ENCODE data around the gene SMIM5. TPM values are rescaled to one million over a fixed set of nuclear protein-coding genes. Genes with fewer than 3 reads are reported as not detected.

SMIM5 gene
- polyA plus RNA-seq, 1 experiment = not detected

DNA sequence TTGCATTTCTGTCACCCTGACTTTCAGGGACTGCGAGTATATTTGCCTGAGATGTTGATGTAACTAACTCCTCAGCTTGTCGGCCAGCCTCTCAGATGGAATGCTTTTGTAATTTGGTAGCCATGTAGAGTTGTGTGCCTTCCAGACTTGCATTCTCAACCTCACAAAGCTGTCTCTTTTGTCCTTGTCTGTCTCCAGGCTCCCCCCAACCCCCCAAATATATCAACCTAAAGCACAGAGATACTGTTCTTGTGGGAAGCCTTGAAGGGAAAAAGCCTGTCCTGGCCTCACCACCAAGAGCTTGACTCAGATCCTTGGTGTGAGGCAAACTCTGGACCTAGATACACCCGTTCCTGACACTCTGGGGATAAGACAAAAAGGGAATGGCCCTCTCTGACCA is 52.3 kb downstream of the SMIM5 start:
- Histone ChIP-seq H3K36me3 (ENCODE audit: control insufficient read depth, insufficient read depth, low read length) (peaks cover 2% of the 10 kb centered on the region; the same call in 1 of the 2 replicates), H3K4me3 (ENCODE audit: low read depth, low read length) (no peak overlapping the region), H3K27me3 (ENCODE audit: control insufficient read depth, insufficient read depth, low read length) (no peaks in the 10 kb centered on the region)
- TF ChIP-seq, protein P1, sequence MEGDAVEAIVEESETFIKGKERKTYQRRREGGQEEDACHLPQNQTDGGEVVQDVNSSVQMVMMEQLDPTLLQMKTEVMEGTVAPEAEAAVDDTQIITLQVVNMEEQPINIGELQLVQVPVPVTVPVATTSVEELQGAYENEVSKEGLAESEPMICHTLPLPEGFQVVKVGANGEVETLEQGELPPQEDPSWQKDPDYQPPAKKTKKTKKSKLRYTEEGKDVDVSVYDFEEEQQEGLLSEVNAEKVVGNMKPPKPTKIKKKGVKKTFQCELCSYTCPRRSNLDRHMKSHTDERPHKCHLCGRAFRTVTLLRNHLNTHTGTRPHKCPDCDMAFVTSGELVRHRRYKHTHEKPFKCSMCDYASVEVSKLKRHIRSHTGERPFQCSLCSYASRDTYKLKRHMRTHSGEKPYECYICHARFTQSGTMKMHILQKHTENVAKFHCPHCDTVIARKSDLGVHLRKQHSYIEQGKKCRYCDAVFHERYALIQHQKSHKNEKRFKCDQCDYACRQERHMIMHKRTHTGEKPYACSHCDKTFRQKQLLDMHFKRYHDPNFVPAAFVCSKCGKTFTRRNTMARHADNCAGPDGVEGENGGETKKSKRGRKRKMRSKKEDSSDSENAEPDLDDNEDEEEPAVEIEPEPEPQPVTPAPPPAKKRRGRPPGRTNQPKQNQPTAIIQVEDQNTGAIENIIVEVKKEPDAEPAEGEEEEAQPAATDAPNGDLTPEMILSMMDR (IDR thresholded peaks at IDR 0.05; ENCODE audit: insufficient read depth, low read depth, low read length) = no peak
- POLR2A ChIA-PET = no interaction called here
- CTCF ChIA-PET = interaction anchor here (0.7 to 19.7 kb wide), 6 partner anchors 7 to 487 kb away, joined by 3 to 607 read pairs (median 7); partner anchors contain the start of gene SMIM5
- no peak for DNase-seq (ENCODE audit: low read depth)

DNA sequence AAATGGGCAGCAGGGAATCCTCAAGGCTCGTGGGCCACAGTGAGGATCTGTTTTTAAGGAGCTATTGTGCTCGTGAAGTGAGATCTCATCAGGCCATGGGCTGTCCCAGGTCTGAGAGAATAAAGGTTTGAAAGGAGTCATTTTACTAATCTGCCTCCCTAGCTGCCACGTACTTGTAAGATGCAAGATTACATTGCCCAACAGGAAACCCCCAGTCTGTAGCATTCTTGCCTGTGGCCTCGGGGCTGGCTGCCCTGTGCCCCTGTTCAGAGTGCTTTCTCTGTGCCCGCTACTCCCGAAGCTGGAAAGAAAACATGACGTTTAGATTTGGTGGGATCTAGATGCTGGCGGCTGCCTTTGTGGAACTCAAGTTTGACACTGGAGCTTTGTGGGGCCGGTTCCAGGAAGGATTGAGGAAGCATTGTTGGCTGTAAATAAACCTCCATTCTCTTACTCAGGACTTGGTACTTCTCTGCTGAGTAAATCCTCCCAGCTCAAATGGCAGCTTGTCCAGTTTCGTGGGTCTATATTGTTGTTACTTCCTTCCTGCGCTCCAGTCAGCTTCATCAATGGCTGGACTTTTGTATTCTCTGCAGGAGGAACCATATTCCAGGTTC is 55.1 kb downstream of the SMIM5 start:
- no peak for DNase-seq (ENCODE audit: low read depth)
- no peaks in the 10 kb centered on the region for H3K27me3 ChIP-seq (ENCODE audit: control insufficient read depth, insufficient read depth, low read length)
- CTCF ChIA-PET = interaction anchor here (1.6 to 19.7 kb wide), 2 partner anchors 13 to 61 kb away, joined by 5 to 607 read pairs; no protein-coding TSS in a partner anchor
- H3K36me3 ChIP-seq (ENCODE audit: control insufficient read depth, insufficient read depth, low read length) = peaks cover 6% of the 10 kb centered on the region
- POLR2A ChIA-PET = no interaction called here
- TF ChIP-seq, protein P1 (IDR thresholded peaks at IDR 0.05; ENCODE audit: insufficient read depth, low read depth, low read length) = no peak
- no peak overlapping the region for H3K4me3 ChIP-seq (ENCODE audit: low read depth, low read length)

DNA sequence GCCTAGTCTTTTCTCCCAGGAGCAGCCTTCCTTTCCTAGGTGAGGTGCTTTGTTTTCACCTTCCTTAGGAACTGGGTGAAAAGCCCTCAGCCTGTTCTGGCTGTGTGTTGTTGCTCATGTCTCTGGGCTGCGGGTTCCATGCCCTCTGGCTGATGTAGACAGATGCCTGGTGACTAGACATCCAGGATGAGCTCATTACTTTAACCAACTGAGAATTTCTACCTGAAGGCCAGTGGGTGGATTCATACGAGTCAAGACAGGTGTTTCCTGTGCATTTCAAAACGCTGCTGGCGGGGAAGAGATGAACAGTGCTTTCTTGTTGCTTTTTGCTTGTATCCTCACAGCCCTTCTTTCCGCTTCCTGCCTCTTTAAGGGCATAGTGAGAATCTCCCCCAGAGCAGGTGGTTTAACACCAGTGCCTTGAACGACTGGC is 56.2 kb downstream of the SMIM5 start:
- Histone ChIP-seq H3K36me3 (ENCODE audit: control insufficient read depth, insufficient read depth, low read length) (peaks cover 6% of the 10 kb centered on the region), H3K27me3 (ENCODE audit: control insufficient read depth, insufficient read depth, low read length) (no peaks in the 10 kb centered on the region), H3K4me3 (ENCODE audit: low read depth, low read length) (no peak overlapping the region)
- POLR2A ChIA-PET = no interaction called here
- TF ChIP-seq, protein P1 (IDR thresholded peaks at IDR 0.05; ENCODE audit: insufficient read depth, low read depth, low read length) = no peak
- no peak for DNase-seq (ENCODE audit: low read depth)
- CTCF ChIA-PET = interaction anchor here (19.7 kb wide), 1 partner anchor 60 kb away, joined by 607 read pairs; no protein-coding TSS in a partner anchor

Other genes starting within 250 kb of the SMIM5 start
- gene GRB2, start 227.8 kb upstream of the SMIM5 start, polyA plus RNA-seq (2011; rRNA removed) = 46.5 and 50.7 TPM in 2 replicates
- gene TMEM94, start 176.8 kb upstream of the SMIM5 start, polyA plus RNA-seq (2011; rRNA removed) = 14.0 and 35.5 TPM in 2 replicates
- 2.3 and 4.8 TPM in 2 replicates for gene CASKIN2, start 117.9 kb upstream of the SMIM5 start, polyA plus RNA-seq (2011; rRNA removed)
- 12.8 and 17.9 TPM in 2 replicates for gene TSEN54, start 116.9 kb upstream of the SMIM5 start, polyA plus RNA-seq (2011; rRNA removed)
- 0.97 and 1.6 TPM in 2 replicates for gene LLGL2, start 107.7 kb upstream of the SMIM5 start, polyA plus RNA-seq (2011; rRNA removed)
- gene MYO15B, start 45.6 kb upstream of the SMIM5 start, polyA plus RNA-seq (2011; rRNA removed) = 0.72 and 1.3 TPM in 2 replicates
- gene RECQL5, start 33.7 kb downstream of the SMIM5 start, polyA plus RNA-seq (2011; rRNA removed) = 8.2 and 14.2 TPM in 2 replicates
- 65.3 and 84.8 TPM in 2 replicates for gene SAP30BP, start 33.9 kb downstream of the SMIM5 start, polyA plus RNA-seq (2011; rRNA removed)
- gene ITGB4, start 88.0 kb downstream of the SMIM5 start, polyA plus RNA-seq (2011; rRNA removed) = 2.1 and 2.3 TPM in 2 replicates
- gene GALK1, start 131.8 kb downstream of the SMIM5 start, polyA plus RNA-seq (2011; rRNA removed) = 19.9 and 35.8 TPM in 2 replicates
- gene UNK, start 151.4 kb downstream of the SMIM5 start, polyA plus RNA-seq (2011; rRNA removed) = 7.2 and 8.5 TPM in 2 replicates
- gene UNC13D, start 211.0 kb downstream of the SMIM5 start, polyA plus RNA-seq (2011; rRNA removed) = 0.28 and 0.40 TPM in 2 replicates
- 28.5 and 37.0 TPM in 2 replicates for gene WBP2, start 221.9 kb downstream of the SMIM5 start, polyA plus RNA-seq (2011; rRNA removed)
- 2.4 and 3.2 TPM in 2 replicates for gene TRIM47, start 245.1 kb downstream of the SMIM5 start, polyA plus RNA-seq (2011; rRNA removed)